Endodermal cell (in vitro differentiated cells): ENCODE results near the gene MAP9. TPM values are rescaled to one million over a fixed set of nuclear protein-coding genes. Genes with fewer than 3 reads are reported as not detected.

Experiments used
- DNase-seq: peaks from one replicate; pipeline ENCODE4 v3.0.0-alpha.2; 2017
- H3K27ac ChIP-seq: 2 replicates; pipeline ENCODE4 v1.5.1; 2013; ENCODE audit warnings: mild to moderate bottlenecking, low read depth, low read length, moderate library complexity
- H3K27me3 ChIP-seq: 2 replicates; pipeline ENCODE4 v1.6.1; 2013; ENCODE audit warnings: mild to moderate bottlenecking, low read length, moderate library complexity; ENCODE audit not compliant: insufficient read depth, control insufficient read depth, poor library complexity, severe bottlenecking
- H3K36me3 ChIP-seq: 2 replicates; pipeline ENCODE4 v1.7.0; 2013; ENCODE audit warnings: mild to moderate bottlenecking, low read length, moderate library complexity; ENCODE audit not compliant: control insufficient read depth, insufficient read depth
- H3K4me1 ChIP-seq: one replicate; pipeline ENCODE4 v1.7.0; 2013; ENCODE audit warnings: low read length; ENCODE audit not compliant: control insufficient read depth, insufficient read depth
- H3K4me3 ChIP-seq: 2 replicates; pipeline ENCODE4 v1.5.1; 2013; ENCODE audit warnings: mild to moderate bottlenecking, low read length, moderate library complexity
- H3K9ac ChIP-seq: 2 replicates; pipeline ENCODE4 v1.6.1; 2013; ENCODE audit warnings: mild to moderate bottlenecking, low read length, moderate library complexity; ENCODE audit not compliant: poor library complexity, severe bottlenecking; ENCODE audit errors: extremely low read depth
- H3K9me3 ChIP-seq: 2 replicates; pipeline ENCODE4 v1.6.1; 2013; ENCODE audit warnings: mild to moderate bottlenecking, low read length, moderate library complexity; ENCODE audit not compliant: control insufficient read depth
- H3K27ac Mint-ChIP-seq: 2 replicates; pipeline ENCODE4 v1.8.0; 2020; ENCODE audit warnings: mixed read lengths
- H3K27me3 Mint-ChIP-seq: 2 replicates; pipeline ENCODE4 v1.8.0; 2021; ENCODE audit warnings: mild to moderate bottlenecking, mixed read lengths; ENCODE audit not compliant: insufficient read depth
- H3K36me3 Mint-ChIP-seq: 2 replicates; pipeline ENCODE4 v1.8.0; 2020; ENCODE audit warnings: low read depth, mixed read lengths
- H3K4me1 Mint-ChIP-seq: 2 replicates; pipeline ENCODE4 v1.8.0; 2020; ENCODE audit warnings: mixed read lengths
- H3K4me3 Mint-ChIP-seq: 2 replicates; pipeline ENCODE4 v1.8.0; 2020; ENCODE audit warnings: mild to moderate bottlenecking, moderate library complexity, mixed read lengths
- H3K9me3 Mint-ChIP-seq: 2 replicates; pipeline ENCODE4 v1.8.0; 2020; ENCODE audit warnings: mild to moderate bottlenecking, mixed read lengths
- CTCF ChIP-seq: fragments of 200-600 bp; sonication (generic); conservative IDR thresholded peaks from 2 replicates; pipeline ENCODE4 v1.5.0; 2021; ENCODE audit warnings: antibody characterized with exemption, mild to moderate bottlenecking
- WGBS, 2 experiments: methylation state at CpG; one replicate each; pipeline versions ENCODE4 v1.1.5 to v1.1.7; 2013; ENCODE audit warnings: missing lambda C conversion rate in 2 of 2, mixed read lengths in 1 of 2; ENCODE audit not compliant: insufficient coverage in 1 of 2, insufficient read length in 1 of 2; 5-methylcytosine and 5-hydroxymethylcytosine counted together
- total RNA-seq, 2 donors: library from RNA; stranded (reverse); fragmentation: NEBNext Ultra II Directional in 1 of 2; extraction: Animal tissue kit (Norgen Biotek cat#: 25700) in 1 of 2; gene quantifications; 2 replicates in 1 of 2; 3 replicates in 1 of 2; pipeline ENCODE4 v1.2.1, GENCODE V29; 2021

The MAP9 gene
- total RNA-seq, 2 donors from 2014 or later = 26.4 to 39.0 TPM

GRCh38 chr4:155377276-155377675 lies 511 bp upstream of the MAP9 start:
- peaks cover 28% of the 10 kb centered on the region for H3K27me3 ChIP-seq
- H3K36me3 Mint-ChIP-seq = peaks cover 5% of the 10 kb centered on the region
- H3K27ac ChIP-seq = no peak overlapping the region
- no peaks in the 10 kb centered on the region for H3K9me3 Mint-ChIP-seq
- H3K9ac ChIP-seq = no peak overlapping the region
- no peak for TF ChIP-seq CTCF
- WGBS, 2 experiments = 99 to 100% methylated on average over 2 to 3 of the region's 3 CpGs
- H3K4me1 ChIP-seq = no peaks in the 10 kb centered on the region
- H3K4me1 Mint-ChIP-seq = peaks cover 7% of the 10 kb centered on the region
- DNase-seq = no peak
- no peaks in the 10 kb centered on the region for H3K9me3 ChIP-seq
- H3K27me3 Mint-ChIP-seq = peaks cover 30% of the 10 kb centered on the region
- H3K36me3 ChIP-seq = peaks cover 6% of the 10 kb centered on the region
- no peak overlapping the region for H3K4me3 ChIP-seq
- no peak overlapping the region for H3K4me3 Mint-ChIP-seq
- no peak overlapping the region for H3K27ac Mint-ChIP-seq

- H3K4me1 Mint-ChIP-seq = peaks cover 7% of the 10 kb centered on the region
- no peaks in the 10 kb centered on the region for H3K27me3 Mint-ChIP-seq
- H3K4me3 Mint-ChIP-seq = no peak overlapping the region
- WGBS, 2 experiments = 38 to 62% methylated on average over 2 of the region's 4 CpGs
- no peak for DNase-seq
- no peaks in the 10 kb centered on the region for H3K9me3 Mint-ChIP-seq
- no peaks in the 10 kb centered on the region for H3K27me3 ChIP-seq
- H3K9me3 ChIP-seq = no peaks in the 10 kb centered on the region
- TF ChIP-seq CTCF = peak; percentile 80
- H3K4me3 ChIP-seq = no peak overlapping the region
- H3K36me3 ChIP-seq = peaks cover 9% of the 10 kb centered on the region
- no peak overlapping the region for H3K27ac Mint-ChIP-seq
- H3K27ac ChIP-seq = no peak overlapping the region
- H3K9ac ChIP-seq = no peak overlapping the region
- no peaks in the 10 kb centered on the region for H3K4me1 ChIP-seq
- peaks cover 19% of the 10 kb centered on the region for H3K36me3 Mint-ChIP-seq
Observed at GRCh38 chr4:155371432-155372043, 5.2 kb downstream of the MAP9 start.

- H3K9me3 Mint-ChIP-seq = no peaks in the 10 kb centered on the region
- H3K4me3 Mint-ChIP-seq = no peak overlapping the region
- Histone ChIP-seq H3K36me3 (peaks cover 7% of the 10 kb centered on the region), H3K27me3 (no peaks in the 10 kb centered on the region), H3K9ac (no peak overlapping the region), H3K4me3 (no peak overlapping the region), H3K27ac (no peak overlapping the region), H3K9me3 (no peaks in the 10 kb centered on the region), H3K4me1 (no peaks in the 10 kb centered on the region)
- no peak for DNase-seq
- WGBS, 2 experiments = 99 to 100% methylated on average over 2 of the region's 2 CpGs
- H3K27me3 Mint-ChIP-seq = no peaks in the 10 kb centered on the region
- no peak for TF ChIP-seq CTCF
- H3K27ac Mint-ChIP-seq = no peak overlapping the region
- H3K36me3 Mint-ChIP-seq = peaks cover 18% of the 10 kb centered on the region
- H3K4me1 Mint-ChIP-seq = no peaks in the 10 kb centered on the region
Observed at GRCh38 chr4:155367608-155368007, 9.2 kb downstream of the MAP9 start.
